ENCODE measurements around the gene CTRL.
"Not testable (repeated sequence)": the region's sequence is repeated elsewhere in the genome, so short reads cannot be mapped to it uniquely, and the experiment has no call there.

Gene CTRL

GRCh38 chr16:67931712-67932461 lies at the start of gene CTRL:
Gene CTRL, minus strand, starts transcription at chr16:67931862. Its CDS starts 10 bp downstream, at chr16:67931852.
- no peak for DNase-seq (ENCODE audit: low read depth in 2 of 2)

GRCh38 chr16:67979955-67980678 lies 48.5 kb upstream of the CTRL start, which contains the start of gene DPEP3:
Gene DPEP3, minus strand, starts transcription at chr16:67980499. Its CDS starts 119 bp downstream, at chr16:67980380.
- no peak for DNase-seq (ENCODE audit: low read depth in 2 of 2)

DNA sequence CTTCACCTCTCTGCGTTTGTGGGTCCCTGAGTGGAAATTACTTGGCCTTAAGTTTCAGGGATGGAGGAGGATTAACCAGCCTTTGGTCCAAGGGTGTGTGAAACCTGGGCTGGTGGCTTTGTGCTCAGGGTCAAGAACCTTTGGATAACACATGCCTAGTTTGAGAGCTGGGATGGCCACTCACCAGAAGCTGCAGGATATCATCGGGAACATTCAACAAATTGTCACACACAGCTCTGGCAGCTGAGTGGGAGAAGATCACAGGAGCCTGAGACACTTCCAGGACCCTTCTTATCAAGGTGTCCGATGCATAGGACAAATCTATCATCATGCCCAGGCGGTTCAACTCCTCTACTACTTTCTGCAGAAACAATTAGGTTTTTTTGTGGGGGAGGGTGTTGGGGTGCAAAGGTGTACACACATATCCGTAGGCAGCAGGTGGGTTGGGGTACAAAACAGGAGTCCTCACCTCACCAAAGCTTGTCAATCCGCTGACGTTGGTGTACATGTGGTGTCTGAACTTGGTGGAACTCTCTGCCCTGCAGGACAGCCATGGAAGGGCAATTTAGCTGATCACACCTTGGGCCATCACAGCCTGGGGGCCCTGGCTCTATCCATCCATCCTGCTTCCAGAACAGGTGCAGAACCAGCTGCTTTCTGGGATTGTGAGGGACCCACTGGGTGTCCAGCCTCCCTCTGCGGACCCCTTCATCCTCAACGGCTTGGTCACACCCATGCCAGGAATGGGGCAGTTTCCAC lies 46.0 kb upstream of the CTRL start:
- no peak for DNase-seq (ENCODE audit: low read depth in 2 of 2)

DNA sequence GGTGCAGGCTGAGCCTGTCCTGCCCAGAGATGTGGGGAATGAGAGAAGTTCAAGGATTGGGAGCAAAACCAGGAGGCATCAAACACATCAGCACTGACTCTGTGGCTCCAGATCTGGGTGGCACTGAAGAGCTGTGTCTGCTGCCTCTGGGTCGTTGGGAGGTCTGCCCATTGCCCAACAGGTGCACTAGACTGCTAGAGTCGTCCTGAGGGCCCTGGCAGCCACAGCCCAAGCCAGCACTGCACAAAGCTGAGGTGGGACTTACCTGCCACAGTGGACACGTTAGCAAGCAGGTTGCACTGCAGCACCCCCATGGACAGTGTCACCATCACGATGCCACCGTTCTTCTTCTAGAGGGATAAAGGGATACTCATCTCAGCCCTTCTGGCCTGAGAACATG lies 45.3 kb upstream of the CTRL start:
- no peak for DNase-seq (ENCODE audit: low read depth in 2 of 2)

GRCh38 chr16:67976205-67976604 lies 44.5 kb upstream of the CTRL start:
- DNase-seq (ENCODE audit: low read depth in 2 of 2), result no peak

DNA sequence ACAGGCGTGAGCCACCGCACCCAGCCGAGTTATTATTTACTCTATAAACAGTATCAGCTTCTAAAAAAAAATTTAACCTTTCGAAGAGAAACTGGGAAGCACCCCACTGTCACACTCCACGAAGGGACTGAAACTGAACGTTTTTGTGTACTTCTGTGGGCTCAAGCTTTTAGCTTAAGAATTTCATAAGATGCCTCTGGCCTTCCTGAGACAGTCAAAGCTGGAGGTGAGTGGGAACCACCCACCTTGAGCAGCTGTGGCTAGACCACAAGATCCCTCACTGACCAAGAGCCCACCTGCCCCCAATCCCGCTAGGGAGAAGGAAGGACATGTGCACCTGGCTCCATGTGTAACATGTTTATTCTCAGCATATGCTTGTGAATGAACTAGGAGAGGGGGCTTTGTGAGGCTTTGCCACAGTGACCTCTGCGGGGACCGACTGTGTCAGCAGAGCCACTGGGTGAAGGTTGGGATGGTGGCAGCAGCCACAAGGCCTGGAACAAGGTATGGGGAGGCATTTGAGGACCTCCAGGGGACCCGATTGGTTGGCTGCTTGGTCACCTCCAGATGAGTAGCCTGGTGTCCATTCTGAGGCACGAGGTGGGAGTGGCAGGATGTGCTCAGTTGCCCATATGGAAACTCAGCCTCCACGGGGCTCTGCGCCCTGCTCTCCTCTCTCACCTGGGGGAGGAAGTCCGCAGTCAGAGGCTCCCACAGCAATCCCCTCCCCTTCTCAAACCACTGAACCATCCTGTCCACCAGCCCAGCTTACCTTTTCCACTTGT lies 43.9 kb upstream of the CTRL start:
- DNase-seq (ENCODE audit: low read depth in 2 of 2), result no peak

GRCh38 chr16:67972285-67972684 lies 40.6 kb upstream of the CTRL start:
- DNase-seq (ENCODE audit: low read depth in 2 of 2), result not testable (repeated sequence)

DNA sequence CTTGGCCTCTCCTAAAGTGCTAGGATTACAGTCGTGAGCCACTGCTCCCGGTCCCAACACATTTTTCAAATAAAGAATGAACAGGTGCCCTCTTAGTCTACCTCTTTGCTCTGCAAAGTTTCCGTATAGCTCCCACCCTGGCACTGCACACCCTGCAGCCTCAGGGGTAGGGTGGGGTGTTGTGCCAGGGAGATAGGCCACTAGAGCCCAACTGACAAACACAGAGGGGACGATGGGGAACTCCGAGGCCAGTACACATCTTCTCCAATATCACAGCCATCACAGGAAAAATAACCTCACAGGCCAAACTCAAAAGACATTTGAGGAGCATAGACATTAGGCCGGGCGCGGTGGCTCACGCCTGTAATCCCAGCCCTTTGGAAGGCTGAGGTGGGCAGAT lies 39.4 kb upstream of the CTRL start:
- DNase-seq (ENCODE audit: low read depth in 2 of 2), result no peak

GRCh38 chr16:67969254-67970039 lies 37.8 kb upstream of the CTRL start:
- no peak for DNase-seq (ENCODE audit: low read depth in 2 of 2)

DNA sequence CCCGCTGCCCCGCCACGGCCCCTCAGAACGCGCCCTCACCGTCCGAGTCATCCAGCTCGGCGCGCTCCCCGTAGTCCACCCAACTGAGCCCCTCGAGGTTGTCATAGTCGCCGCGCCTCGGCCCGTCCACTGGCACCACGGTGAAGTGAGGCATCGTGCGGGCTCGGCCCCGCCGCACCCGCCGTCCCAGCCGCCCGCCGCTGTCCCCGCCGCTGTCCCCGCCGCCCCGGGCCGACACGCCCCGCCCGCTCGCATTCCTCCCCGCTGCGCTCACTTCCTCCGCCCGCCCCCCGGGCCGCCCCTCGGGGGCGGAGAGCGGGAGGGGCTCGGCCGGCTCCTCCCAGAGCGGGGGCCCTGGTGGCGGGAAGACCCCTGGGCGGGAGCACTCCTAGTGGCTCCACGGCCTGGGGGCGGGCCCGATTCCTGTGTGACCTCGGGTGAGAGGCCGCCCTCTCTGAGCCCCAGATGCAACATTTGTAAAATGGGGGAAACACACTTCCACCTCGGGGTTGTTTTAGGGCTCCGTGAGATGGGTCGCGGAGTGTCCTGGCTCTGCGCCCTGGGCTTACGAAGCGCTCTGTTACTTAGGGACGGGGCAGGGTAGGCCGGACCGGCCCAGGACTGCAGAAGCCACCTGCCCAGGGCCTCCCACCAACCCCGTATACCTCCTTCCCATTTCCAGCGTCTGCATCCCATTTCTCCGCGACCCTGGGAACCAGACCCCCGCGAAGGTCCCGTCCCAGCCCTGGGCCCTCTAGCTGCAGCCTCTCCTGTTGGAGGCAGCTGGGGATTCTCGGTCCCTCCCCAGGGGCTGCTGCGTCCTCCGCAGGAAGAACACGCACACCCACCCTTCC lies 37.0 kb upstream of the CTRL start, which contains the start of gene SLC12A4:
Gene SLC12A4, minus strand, starts transcription at position 238 of the 854 bp plus-strand sequence. Its CDS starts 84 bp downstream, at position 154.
- peak; percentile 69 to 86 for DNase-seq (ENCODE audit: low read depth in 2 of 2)

DNA sequence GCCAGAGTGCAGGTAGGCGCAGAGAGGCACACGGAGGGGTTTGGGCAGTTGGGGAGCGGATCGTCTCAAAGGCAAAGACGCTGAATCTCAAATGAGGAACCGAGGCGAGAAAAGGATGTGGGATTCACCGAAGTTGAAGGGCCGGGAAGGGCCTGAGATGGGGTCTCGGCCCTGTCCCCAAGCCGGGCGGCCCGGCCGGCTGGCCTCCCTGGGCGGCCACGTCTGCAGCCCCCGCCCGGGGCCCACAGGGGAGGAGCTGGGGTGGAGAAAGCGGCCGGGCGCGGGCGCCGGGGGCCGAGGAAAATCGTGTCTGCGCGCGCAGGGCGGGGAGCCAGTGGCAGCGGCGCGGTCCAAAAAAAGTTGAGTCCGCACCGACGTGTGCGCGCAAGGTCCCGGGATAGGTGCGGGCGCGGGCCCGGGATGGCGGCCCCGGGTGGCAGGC lies 36.3 kb upstream of the CTRL start:
- peak in 1 of 2 donors; percentile 34 for DNase-seq (ENCODE audit: low read depth in 2 of 2)

DNA sequence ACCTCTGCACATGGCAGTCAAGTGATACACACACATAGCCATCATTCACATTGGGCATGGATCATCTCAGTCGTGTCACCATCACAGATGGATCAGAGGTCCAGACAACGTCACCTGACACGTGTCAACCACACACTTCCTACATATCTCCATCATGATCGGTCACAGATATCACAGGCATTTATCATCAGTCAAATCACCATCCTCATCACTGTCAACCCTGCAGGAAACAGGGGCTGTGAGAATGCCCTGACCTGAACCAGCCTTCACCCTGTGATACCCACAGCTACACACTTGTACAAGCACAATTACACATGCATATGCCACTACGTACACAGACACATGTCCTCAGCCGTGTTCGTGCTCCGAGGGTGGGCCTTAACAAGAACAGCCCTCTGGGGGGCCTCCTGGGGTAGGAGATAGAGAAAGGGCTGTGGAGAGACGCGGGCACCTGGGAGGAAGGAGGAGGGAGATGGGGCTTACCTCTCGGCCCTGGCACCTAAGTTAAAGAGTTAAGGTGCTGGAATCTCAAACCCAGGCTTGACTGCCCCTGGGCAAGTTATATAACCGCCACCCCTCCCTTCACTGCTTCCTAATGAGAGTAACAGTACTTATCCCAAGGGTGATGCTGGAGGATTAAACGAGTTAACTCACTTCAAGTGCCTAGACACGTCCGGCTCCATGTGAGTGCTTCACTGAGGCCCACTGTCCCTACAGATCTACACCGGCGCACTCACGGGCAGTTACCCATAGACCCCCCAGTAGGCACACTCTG lies 35.7 kb upstream of the CTRL start:
- DNase-seq (ENCODE audit: low read depth in 2 of 2), result no peak

DNA sequence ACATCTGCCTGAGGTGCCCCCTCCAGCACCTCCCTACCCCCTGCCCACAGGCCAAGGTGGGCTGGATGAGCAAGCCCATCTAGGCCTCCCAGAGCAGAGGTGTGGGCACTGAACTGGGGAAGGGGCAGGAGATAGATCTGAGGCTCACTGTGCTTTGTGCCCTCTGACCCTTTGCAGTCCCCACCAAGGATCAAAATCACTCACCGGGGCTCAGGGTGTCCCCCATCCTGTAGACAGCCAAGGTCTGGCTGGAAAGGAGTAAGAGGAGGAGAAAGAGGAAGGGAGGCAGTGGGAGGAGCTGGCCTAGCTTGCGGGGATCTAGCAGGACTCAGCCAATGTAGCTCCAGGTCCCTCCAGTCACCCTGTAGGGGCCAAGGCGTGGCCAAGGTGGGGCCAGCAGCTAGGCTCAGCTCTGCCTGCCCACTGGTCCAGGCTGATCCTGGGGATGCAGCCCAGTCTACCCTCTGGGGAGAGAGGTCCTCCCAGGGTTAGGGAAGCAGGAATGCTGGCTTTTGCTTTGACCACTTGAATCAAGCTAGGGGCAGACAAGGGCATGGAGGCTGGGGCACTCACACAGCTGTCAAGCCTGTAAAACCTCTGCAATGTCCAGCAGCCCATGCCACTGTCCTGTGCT lies 35.0 kb upstream of the CTRL start:
- no peak for DNase-seq (ENCODE audit: low read depth in 2 of 2)

DNA sequence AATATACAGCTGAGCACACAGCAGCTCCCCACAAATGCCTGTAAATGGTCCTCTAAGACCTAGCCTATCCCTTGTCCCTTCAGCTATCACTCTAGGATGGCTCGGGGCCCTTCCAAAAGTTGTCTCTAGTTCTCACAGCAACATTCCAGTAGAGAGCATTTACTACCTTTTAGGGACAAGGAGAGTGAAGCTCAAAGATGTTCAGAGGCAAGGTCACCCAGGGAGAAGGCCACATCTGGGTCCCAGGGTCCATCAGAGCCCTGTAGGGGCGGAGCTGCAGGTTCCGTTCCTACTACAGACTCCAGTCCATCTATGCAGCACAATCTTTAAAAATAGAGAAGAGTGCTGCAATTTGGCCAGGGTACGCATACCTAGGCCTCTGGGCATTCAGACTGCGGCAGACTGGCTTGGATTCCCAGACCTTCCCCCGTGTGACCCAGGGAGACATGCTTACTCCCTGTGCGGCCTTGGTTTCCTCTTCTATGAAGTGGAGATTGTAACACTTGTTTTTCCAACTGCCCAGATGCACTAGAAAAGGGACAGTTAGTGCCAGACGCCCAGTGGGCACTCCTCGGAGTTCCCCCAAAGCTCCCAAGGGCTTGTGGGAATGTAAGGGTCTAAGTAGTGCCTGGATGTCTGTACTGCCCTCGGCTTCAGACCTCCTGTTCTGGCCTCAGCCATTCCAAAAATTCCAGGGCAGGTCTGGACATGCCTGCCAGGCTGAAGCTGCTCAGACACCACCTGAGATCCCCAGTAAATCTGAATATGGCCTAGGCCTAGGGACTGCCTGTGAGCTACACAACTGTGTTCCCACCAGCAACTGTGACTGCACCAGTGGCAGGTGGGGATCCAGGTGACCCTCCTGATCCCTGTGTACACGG lies 34.2 kb upstream of the CTRL start:
- no peak for DNase-seq (ENCODE audit: low read depth in 2 of 2)

DNA sequence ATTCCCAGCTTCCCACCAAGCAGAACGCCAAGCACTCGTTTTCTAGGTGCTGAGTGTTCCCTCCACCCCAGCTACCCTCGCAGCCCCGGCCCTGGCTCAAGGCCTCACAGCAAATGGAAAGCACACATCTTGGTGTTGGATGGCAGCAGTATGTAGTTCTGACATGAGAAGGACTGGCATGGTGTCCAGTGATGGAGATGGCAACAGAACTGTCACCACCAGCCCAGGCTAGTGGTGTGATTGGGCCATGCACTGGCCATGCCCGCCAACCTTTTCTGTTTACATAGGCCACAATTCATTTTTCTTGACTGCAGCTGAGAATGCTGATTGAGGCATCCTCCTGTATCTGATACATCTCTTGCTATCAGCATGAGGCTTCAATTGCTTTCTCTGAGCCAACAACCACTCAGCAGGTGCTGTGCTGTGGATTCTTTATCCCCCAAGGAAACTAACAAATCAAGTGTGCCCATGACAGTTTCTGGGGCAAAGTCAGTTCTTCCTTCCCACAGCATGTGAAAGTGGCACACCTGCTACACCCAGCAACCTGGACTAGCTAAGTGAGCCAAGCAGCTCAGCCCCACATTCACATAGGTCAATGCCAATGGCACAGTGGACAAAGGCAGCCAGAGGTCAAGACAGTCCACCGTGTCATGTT lies 32.9 kb upstream of the CTRL start:
- DNase-seq (ENCODE audit: low read depth in 2 of 2), result no peak

- no peak for DNase-seq (ENCODE audit: low read depth in 2 of 2)
Measured at GRCh38 chr16:67963662-67964321, 32.1 kb upstream of the CTRL start.
